Left hindlimb (tissue), 1 donor: ENCODE results near the gene GNA15.

Source experiments
- DNase-seq: peaks from one replicate; pipeline ENCODE4 v3.0.0-alpha.2; 2018

Gene GNA15

DNA sequence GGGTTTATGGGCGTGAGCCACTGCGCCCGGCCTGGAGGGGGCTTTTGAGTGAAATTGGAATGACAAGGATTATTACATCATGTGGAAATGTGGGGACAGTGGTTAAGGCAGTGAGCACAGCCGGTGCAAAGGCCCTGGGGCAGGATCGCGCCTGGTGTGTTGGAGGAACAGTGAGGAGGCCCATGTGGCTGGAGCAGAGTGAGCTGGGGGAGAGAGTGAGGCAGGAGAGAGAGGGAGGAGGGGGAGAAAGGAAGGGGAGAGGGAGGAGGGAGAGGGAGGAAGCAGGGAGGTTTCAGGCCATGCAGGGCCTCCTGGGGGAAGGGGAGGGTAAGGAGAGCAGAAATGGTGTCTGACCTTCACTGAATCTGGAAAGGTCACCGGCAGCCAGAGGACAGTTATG, 77.3 kb downstream of the GNA15 start:
- DNase-seq: no peak
